HCT116 (cell line): ENCODE measurements around the gene MOB3B. TPM values are rescaled to one million over a fixed set of nuclear protein-coding genes. Genes with fewer than 3 reads are reported as not detected.

Experiments
- ATAC-seq: fragments of 200-7000 bp; cut with Tn5 transposase; 2 replicates; pipeline ENCODE4 v1.9.1; 2020; ENCODE audit warnings: mild to moderate bottlenecking, moderate library complexity
- BruUV-seq: library from RNA; stranded (reverse); fragments of 400-500 nt; replicated peaks from 2 replicates; lab custom pipeline; 2021; lab: Mats Ljungman, UMichigan
- CTCF ChIA-PET: fragments of 300-600 bp; sonication (Branson Sonifier 250); formaldehyde crosslinking; loops from one replicate; lab custom pipeline; 2021; ENCODE audit warnings: antibody characterized with exemption; lab: Charles Lee
- POLR2A ChIA-PET: fragments of 300-600, 350-600 bp; sonication (Branson Sonifier 250); formaldehyde crosslinking; loops from one replicate; lab custom pipeline; 2021; ENCODE audit warnings: antibody characterized with exemption; lab: Charles Lee
- RAD21 ChIA-PET, 2 experiments: fragments of 300-600 bp; sonication (Branson Sonifier 250); formaldehyde crosslinking; loops; one replicate each; lab custom pipeline; 2023; ENCODE audit warnings: low total read pairs in 2 of 2; ENCODE audit not compliant: uncharacterized antibody in 2 of 2, unreplicated experiment in 2 of 2, low non-redundant PET in 1 of 2; lab: Charles Lee
- DNase-seq: peaks from one replicate; pipeline ENCODE4 v3.0.0-alpha.2; 2010; ENCODE audit warnings: low read depth, low spot score
- H2AFZ ChIP-seq: fragments of 200-600 bp; shearing (Covaris generic), sonication (generic); 2 replicates; pipeline ENCODE4 v1.6.1; 2017; ENCODE audit warnings: low read depth, mixed run types, mixed read lengths, antibody characterized with exemption, low read length; ENCODE audit not compliant: poor library complexity, severe bottlenecking
- H3K27ac ChIP-seq: 2 replicates; pipeline ENCODE4 v1.5.1; 2012; ENCODE audit warnings: low read depth, low read length
- H3K27me3 ChIP-seq: fragments of 200-600 bp; sonication (generic); 2 replicates; pipeline ENCODE4 v1.6.1; 2016; ENCODE audit warnings: mixed run types, low read length, mixed read lengths; ENCODE audit not compliant: insufficient read depth
- H3K36me3 ChIP-seq, 2 experiments: fragments of 200-500 bp in 1 of 2; fragments of 200-600 bp in 1 of 2; sonication (Bioruptor generic) in 1 of 2; sonication (generic) in 1 of 2; 2 replicates each; pipeline versions ENCODE4 v1.5.1 to v1.6.1; 2014 to 2016; ENCODE audit warnings: low read length in 2 of 2, inconsistent platforms in 1 of 2, mixed read lengths in 1 of 2, mixed run types in 1 of 2; ENCODE audit not compliant: insufficient read depth in 2 of 2, control insufficient read depth in 1 of 2
- H3K4me1 ChIP-seq, 2 experiments: fragments of 200-600 bp in 1 of 2; sonication (generic) in 1 of 2; 2 replicates each; pipeline versions ENCODE4 v1.5.1 to v1.6.1; 2012 to 2017; ENCODE audit warnings: low read length in 2 of 2, inconsistent platforms in 1 of 2, mild to moderate bottlenecking in 1 of 2, mixed read lengths in 1 of 2, mixed run types in 1 of 2, moderate library complexity in 1 of 2; ENCODE audit not compliant: insufficient read depth in 2 of 2, control insufficient read depth in 1 of 2
- H3K4me2 ChIP-seq: fragments of 200-600 bp; sonication (generic); 2 replicates; pipeline ENCODE4 v1.6.1; 2017; ENCODE audit warnings: mixed run types, low read length, mixed read lengths
- H3K4me3 ChIP-seq, 2 experiments: fragments of 200-600 bp in 1 of 2; sonication (generic) in 1 of 2; replicated peaks in 1 of 2; 2 replicates each; pipeline ENCODE4 v1.5.1; 2011 to 2016; ENCODE audit warnings: low read length in 2 of 2, control low read depth in 1 of 2, low read depth in 1 of 2, mild to moderate bottlenecking in 1 of 2, mixed read lengths in 1 of 2, mixed run types in 1 of 2
- H3K79me2 ChIP-seq: fragments of 200-600 bp; sonication (generic); 2 replicates; pipeline ENCODE4 v1.6.1; 2017; ENCODE audit warnings: mild to moderate bottlenecking, mixed run types, low read length, moderate library complexity, mixed read lengths; ENCODE audit not compliant: insufficient read depth
- H3K9ac ChIP-seq: fragments of 200-600 bp; sonication (generic); 2 replicates; pipeline ENCODE4 v1.6.1; 2016; ENCODE audit warnings: low read length, mixed read lengths
- H3K9me2 ChIP-seq: fragments of 200-600 bp; sonication (generic), shearing (Covaris generic); 2 replicates; pipeline ENCODE4 v1.6.1; 2017; ENCODE audit warnings: mixed run types, mild to moderate bottlenecking, moderate library complexity; ENCODE audit not compliant: insufficient read depth
- H3K9me3 ChIP-seq, 2 experiments: fragments of 200-500 bp in 1 of 2; fragments of 200-600 bp in 1 of 2; sonication (Bioruptor generic) in 1 of 2; sonication (generic) in 1 of 2; 2 replicates each; pipeline ENCODE4 v1.6.1; 2014 to 2017; ENCODE audit warnings: low read length in 2 of 2, mixed read lengths in 2 of 2, inconsistent platforms in 1 of 2, low read depth in 1 of 2, mild to moderate bottlenecking in 1 of 2, mixed run types in 1 of 2, moderate library complexity in 1 of 2; ENCODE audit not compliant: control insufficient read depth in 1 of 2, insufficient read depth in 1 of 2
- H4K20me1 ChIP-seq: fragments of 200-600 bp; sonication (generic), shearing (Covaris generic); 2 replicates; pipeline ENCODE4 v1.6.1; 2017; ENCODE audit warnings: mixed run types, mild to moderate bottlenecking, moderate library complexity; ENCODE audit not compliant: insufficient read depth
- EGR1 ChIP-seq: IDR thresholded peaks from 2 replicates; pipeline ENCODE4 v1.6.1; 2012; ENCODE audit warnings: low read depth
- REST ChIP-seq: IDR thresholded peaks from 2 replicates; pipeline ENCODE4 v1.6.1; 2012; ENCODE audit warnings: low read depth
- intact Hi-C: fragments of 100-400 bp; cut with micrococcal nuclease; formaldehyde crosslinking; loops from 2 replicates; pipeline ENCODE4 v1.10.0; 2022
- total RNA-seq: library from RNA; stranded (reverse); gene quantifications from one replicate; pipeline ENCODE4 v1.2.1, GENCODE V29; 2021; ENCODE audit not compliant: unreplicated experiment

The MOB3B gene
- total RNA-seq, 1 experiment from 2014 or later: 1.2 TPM

GRCh38 chr9:27348785-27349697 lies 180.6 kb downstream of the MOB3B start (continued):
- no peak for TF ChIP-seq REST

GRCh38 chr9:27347889-27348288 lies 181.7 kb downstream of the MOB3B start:
- ChIA-PET RAD21 (no interaction called here), CTCF (no interaction called here), POLR2A (no interaction called here)
- intact Hi-C loops: no loop called here
- Histone ChIP-seq H2AFZ (no peak overlapping the region), H3K27ac (no peak overlapping the region), H3K27me3 (no peaks in the 10 kb centered on the region), H3K4me1 (no peaks in the 10 kb centered on the region), H3K36me3 (no peaks in the 10 kb centered on the region), H3K79me2 (no peaks in the 10 kb centered on the region), H4K20me1 (no peaks in the 10 kb centered on the region), H3K9me2 (no peaks in the 10 kb centered on the region), H3K9ac (no peak overlapping the region), H3K4me2 (no peak overlapping the region), H3K9me3 (no peaks in the 10 kb centered on the region), H3K4me3 (no peak overlapping the region)
- no peak for TF ChIP-seq EGR1
- ATAC-seq: no peak
- BruUV-seq: no TSS peak
- DNase-seq: no peak
